Measurements from ENCODE around the gene LECT2. TPM values are rescaled to one million over a fixed set of nuclear protein-coding genes. Genes with fewer than 3 reads are reported as not detected.

LECT2 gene
- total RNA-seq, 1 experiment from 2014 or later: not detected

DNA sequence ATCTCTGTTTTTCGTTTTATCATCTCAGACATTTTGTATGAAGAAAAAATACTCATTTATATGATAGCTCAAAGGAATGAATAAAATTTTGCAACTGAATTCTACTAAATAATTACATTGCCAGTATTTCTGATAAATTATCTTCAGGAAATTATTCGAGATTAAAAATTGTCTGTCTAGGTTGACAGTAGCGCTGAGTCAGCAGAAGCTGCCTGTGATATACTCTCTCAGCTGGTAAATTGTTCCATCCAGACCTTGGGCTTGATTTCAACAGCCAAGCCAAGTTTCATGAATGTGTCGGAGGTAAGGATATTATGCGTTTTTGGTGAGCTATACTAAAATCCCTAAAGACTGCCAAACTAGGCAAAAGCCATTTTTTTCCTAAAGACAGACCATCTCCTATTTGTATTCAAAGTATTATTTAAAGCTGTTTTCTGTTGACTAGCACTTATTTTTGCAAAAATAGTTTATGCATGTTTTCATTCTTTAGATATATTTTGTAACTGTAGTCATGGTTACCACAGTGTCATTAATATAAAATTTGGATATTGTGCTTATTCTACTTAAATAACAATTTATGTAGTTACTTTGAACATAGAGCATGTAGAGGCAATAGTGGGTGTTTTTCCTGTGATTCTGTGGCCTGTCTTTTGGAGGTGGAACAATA lies 17.4 kb downstream of the LECT2 start:
- H3K27ac ChIP-seq (ENCODE audit: low read length): no peak overlapping the region
- H3K4me1 ChIP-seq (ENCODE audit: control insufficient read depth, insufficient read depth, low read length): no peaks in the 10 kb centered on the region
- BruUV-seq (replicated peaks): no TSS peak
- ATAC-seq (no peak), DNase-seq (ENCODE audit: low read depth, low spot score) (no peak)
- in situ Hi-C loops (cut with HindIII; ENCODE audit: low pct_unique_long_range_greater_than_20kb, low sequenced_read_pairs): no loop called here
- H3K36me3 ChIP-seq (ENCODE audit: control insufficient read depth, insufficient read depth, low read length): no peaks in the 10 kb centered on the region
- no peak overlapping the region for H3K4me3 ChIP-seq (ENCODE audit: low read depth in 2 of 2, low read length in 2 of 2)
- CTCF ChIA-PET: no interaction called here
- intact Hi-C loops (cut with micrococcal nuclease; ENCODE audit: unreplicated experiment): no loop called here
- H3K27me3 ChIP-seq (ENCODE audit: control insufficient read depth, insufficient read depth, low read length): no peaks in the 10 kb centered on the region
- POLR2A ChIA-PET: no interaction called here
- H3K9me3 ChIP-seq (ENCODE audit: control insufficient read depth, insufficient read depth, low read depth, low read length): no peaks in the 10 kb centered on the region
- TF ChIP-seq, protein P1, sequence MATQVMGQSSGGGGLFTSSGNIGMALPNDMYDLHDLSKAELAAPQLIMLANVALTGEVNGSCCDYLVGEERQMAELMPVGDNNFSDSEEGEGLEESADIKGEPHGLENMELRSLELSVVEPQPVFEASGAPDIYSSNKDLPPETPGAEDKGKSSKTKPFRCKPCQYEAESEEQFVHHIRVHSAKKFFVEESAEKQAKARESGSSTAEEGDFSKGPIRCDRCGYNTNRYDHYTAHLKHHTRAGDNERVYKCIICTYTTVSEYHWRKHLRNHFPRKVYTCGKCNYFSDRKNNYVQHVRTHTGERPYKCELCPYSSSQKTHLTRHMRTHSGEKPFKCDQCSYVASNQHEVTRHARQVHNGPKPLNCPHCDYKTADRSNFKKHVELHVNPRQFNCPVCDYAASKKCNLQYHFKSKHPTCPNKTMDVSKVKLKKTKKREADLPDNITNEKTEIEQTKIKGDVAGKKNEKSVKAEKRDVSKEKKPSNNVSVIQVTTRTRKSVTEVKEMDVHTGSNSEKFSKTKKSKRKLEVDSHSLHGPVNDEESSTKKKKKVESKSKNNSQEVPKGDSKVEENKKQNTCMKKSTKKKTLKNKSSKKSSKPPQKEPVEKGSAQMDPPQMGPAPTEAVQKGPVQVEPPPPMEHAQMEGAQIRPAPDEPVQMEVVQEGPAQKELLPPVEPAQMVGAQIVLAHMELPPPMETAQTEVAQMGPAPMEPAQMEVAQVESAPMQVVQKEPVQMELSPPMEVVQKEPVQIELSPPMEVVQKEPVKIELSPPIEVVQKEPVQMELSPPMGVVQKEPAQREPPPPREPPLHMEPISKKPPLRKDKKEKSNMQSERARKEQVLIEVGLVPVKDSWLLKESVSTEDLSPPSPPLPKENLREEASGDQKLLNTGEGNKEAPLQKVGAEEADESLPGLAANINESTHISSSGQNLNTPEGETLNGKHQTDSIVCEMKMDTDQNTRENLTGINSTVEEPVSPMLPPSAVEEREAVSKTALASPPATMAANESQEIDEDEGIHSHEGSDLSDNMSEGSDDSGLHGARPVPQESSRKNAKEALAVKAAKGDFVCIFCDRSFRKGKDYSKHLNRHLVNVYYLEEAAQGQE (IDR thresholded peaks at IDR 0.05; ENCODE audit: insufficient read depth in 1 of 2, low read depth in 2 of 2, low read length in 1 of 2): no peak
- no peak for TF ChIP-seq SIN3A (IDR thresholded peaks at IDR 0.05; ENCODE audit: borderline replicate concordance, insufficient read depth, low read depth, low read length)
- no peak for TF ChIP-seq POLR2AphosphoS5 (IDR thresholded peaks at IDR 0.05; ENCODE audit: low read depth, low read length)
- TF ChIP-seq, protein P2, sequence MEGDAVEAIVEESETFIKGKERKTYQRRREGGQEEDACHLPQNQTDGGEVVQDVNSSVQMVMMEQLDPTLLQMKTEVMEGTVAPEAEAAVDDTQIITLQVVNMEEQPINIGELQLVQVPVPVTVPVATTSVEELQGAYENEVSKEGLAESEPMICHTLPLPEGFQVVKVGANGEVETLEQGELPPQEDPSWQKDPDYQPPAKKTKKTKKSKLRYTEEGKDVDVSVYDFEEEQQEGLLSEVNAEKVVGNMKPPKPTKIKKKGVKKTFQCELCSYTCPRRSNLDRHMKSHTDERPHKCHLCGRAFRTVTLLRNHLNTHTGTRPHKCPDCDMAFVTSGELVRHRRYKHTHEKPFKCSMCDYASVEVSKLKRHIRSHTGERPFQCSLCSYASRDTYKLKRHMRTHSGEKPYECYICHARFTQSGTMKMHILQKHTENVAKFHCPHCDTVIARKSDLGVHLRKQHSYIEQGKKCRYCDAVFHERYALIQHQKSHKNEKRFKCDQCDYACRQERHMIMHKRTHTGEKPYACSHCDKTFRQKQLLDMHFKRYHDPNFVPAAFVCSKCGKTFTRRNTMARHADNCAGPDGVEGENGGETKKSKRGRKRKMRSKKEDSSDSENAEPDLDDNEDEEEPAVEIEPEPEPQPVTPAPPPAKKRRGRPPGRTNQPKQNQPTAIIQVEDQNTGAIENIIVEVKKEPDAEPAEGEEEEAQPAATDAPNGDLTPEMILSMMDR (IDR thresholded peaks at IDR 0.05): no peak
- TF ChIP-seq TCF7L2 (IDR thresholded peaks at IDR 0.05; ENCODE audit: low read depth, low read length): no peak

DNA sequence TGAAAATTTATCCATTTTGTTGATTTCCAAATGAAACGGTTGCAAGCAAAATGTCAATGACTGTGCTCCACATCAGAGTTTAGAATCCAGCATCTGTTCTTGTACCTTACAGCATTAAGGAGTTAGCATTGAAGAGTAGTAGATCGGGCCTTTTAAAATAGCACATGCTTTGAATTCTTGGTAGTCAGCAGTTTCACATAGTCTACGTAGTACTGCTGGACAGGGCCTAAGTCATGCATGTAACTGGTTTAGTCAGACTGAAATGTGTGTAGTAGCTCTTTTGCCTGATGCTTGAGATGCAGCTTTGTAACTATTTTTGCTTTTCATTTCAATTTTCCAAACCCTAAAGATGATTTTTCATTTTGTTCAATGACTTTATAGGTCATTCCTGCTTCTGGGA lies 19.8 kb downstream of the LECT2 start:
- Histone ChIP-seq H3K4me3 (ENCODE audit: low read depth in 2 of 2, low read length in 2 of 2) (no peak overlapping the region), H3K9me3 (ENCODE audit: control insufficient read depth, insufficient read depth, low read depth, low read length) (no peaks in the 10 kb centered on the region), H3K27me3 (ENCODE audit: control insufficient read depth, insufficient read depth, low read length) (no peaks in the 10 kb centered on the region), H3K4me1 (ENCODE audit: control insufficient read depth, insufficient read depth, low read length) (no peaks in the 10 kb centered on the region), H3K27ac (ENCODE audit: low read length) (no peak overlapping the region), H3K36me3 (ENCODE audit: control insufficient read depth, insufficient read depth, low read length) (no peaks in the 10 kb centered on the region)
- ATAC-seq: no peak
- intact Hi-C loops (cut with micrococcal nuclease; ENCODE audit: unreplicated experiment): no loop called here
- ChIA-PET POLR2A (no interaction called here), CTCF (no interaction called here)
- in situ Hi-C loops (cut with HindIII; ENCODE audit: low pct_unique_long_range_greater_than_20kb, low sequenced_read_pairs): no loop called here
- TF ChIP-seq POLR2AphosphoS5 (IDR thresholded peaks at IDR 0.05; ENCODE audit: low read depth, low read length) (no peak), TCF7L2 (IDR thresholded peaks at IDR 0.05; ENCODE audit: low read depth, low read length) (no peak), SIN3A (IDR thresholded peaks at IDR 0.05; ENCODE audit: borderline replicate concordance, insufficient read depth, low read depth, low read length) (no peak)
- TF ChIP-seq, protein P1 (IDR thresholded peaks at IDR 0.05; ENCODE audit: insufficient read depth in 1 of 2, low read depth in 2 of 2, low read length in 1 of 2): peak in 1 of 2 experiments; percentile 35; a peak in 1 of 4 replicates
- TF ChIP-seq, protein P2 (IDR thresholded peaks at IDR 0.05): no peak
- BruUV-seq (replicated peaks): no TSS peak
- no peak for DNase-seq (ENCODE audit: low read depth, low spot score)
